ENCODE results near the gene COG5. TPM values are rescaled to one million over a fixed set of nuclear protein-coding genes. Genes with fewer than 3 reads are reported as not detected.

COG5 gene
- total RNA-seq, 1 donor = 53.8 TPM

- no peak overlapping the region for H3K4me3 ChIP-seq (ENCODE audit: low read depth, low read length)
- no peak for DNase-seq (ENCODE audit: low read depth)
- no peak for TF ChIP-seq CTCF (IDR thresholded peaks at IDR 0.05; ENCODE audit: insufficient read depth, low read length)
These were observed 136.3 kb downstream of the COG5 start for GRCh38 chr7:107427462-107427861.

GRCh38 chr7:107414198-107414597 is 149.5 kb downstream of the COG5 start:
- no peak for TF ChIP-seq CTCF (IDR thresholded peaks at IDR 0.05; ENCODE audit: insufficient read depth, low read length)
- DNase-seq (ENCODE audit: low read depth) = no peak
- H3K4me3 ChIP-seq (ENCODE audit: low read depth, low read length) = no peak overlapping the region

GRCh38 chr7:107408349-107408748 is 155.4 kb downstream of the COG5 start:
- TF ChIP-seq CTCF (IDR thresholded peaks at IDR 0.05; ENCODE audit: insufficient read depth, low read length) = no peak
- no peak overlapping the region for H3K4me3 ChIP-seq (ENCODE audit: low read depth, low read length)
- peak; percentile 51 for DNase-seq (ENCODE audit: low read depth)

DNA sequence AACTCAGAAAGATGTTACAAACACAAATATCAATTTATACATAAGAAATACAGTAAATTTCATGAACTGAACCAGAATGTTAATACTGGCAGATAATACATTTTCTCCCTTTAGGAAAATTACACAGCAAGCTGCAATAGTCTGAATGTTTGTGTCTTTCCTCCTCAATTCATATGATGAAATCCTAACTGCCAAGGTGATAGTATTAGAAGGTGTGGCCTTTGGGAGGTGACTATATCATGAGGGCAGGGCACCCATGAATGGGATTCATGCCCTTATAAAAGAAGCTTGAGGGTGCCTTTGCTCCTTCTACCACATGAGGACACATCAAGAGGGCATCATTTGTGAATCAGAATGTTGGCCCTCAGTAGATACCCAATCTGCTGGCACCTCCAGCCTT is 158.2 kb downstream of the COG5 start:
- DNase-seq (ENCODE audit: low read depth) = no peak
- no peak overlapping the region for H3K4me3 ChIP-seq (ENCODE audit: low read depth, low read length)
- no peak for TF ChIP-seq CTCF (IDR thresholded peaks at IDR 0.05; ENCODE audit: insufficient read depth, low read length)

- H3K4me3 ChIP-seq (ENCODE audit: low read depth, low read length) = no peak overlapping the region
- DNase-seq (ENCODE audit: low read depth) = no peak
- TF ChIP-seq CTCF (IDR thresholded peaks at IDR 0.05; ENCODE audit: insufficient read depth, low read length) = no peak
These were observed 158.8 kb downstream of the COG5 start for GRCh38 chr7:107404740-107405537.

DNA sequence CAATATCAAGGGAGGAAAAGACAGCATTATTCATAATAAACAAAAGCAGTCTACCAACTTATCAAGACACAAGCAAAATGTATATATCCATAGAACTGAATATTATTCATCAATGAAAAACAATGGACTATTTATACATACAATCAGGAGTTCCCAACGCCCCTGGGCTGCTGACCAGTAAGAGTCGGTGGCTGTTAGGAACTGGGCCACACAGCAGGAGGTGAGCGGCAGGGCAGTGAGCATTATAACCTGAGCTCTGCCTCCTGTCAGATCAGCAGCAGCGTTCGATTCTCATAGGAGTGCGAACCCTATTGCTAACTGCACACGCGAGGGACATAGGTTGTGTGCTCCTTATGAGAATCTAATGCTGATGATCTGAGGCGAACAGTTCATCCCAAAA is 165.6 kb downstream of the COG5 start:
- no peak for DNase-seq (ENCODE audit: low read depth)
- no peak for TF ChIP-seq CTCF (IDR thresholded peaks at IDR 0.05; ENCODE audit: insufficient read depth, low read length)
- H3K4me3 ChIP-seq (ENCODE audit: low read depth, low read length) = no peak overlapping the region

GRCh38 chr7:107396990-107397389 is 166.7 kb downstream of the COG5 start:
- TF ChIP-seq CTCF (IDR thresholded peaks at IDR 0.05; ENCODE audit: insufficient read depth, low read length) = no peak
- DNase-seq (ENCODE audit: low read depth) = no peak
- no peak overlapping the region for H3K4me3 ChIP-seq (ENCODE audit: low read depth, low read length)
